ENCODE data around the gene B4GALT7. TPM values are rescaled to one million over a fixed set of nuclear protein-coding genes. Genes with fewer than 3 reads are reported as not detected.

The B4GALT7 gene
- total RNA-seq, 2 experiments from 2014 or later, result 24.9 to 38.5 TPM

GRCh38 chr5:177594071-177594470 lies 5.9 kb upstream of the B4GALT7 start:
- Histone ChIP-seq H3K27ac (ENCODE audit: low read depth, low read length, poor library complexity, severe bottlenecking) (no peak overlapping the region), H4K20me1 (ENCODE audit: insufficient read depth, low read length) (0 out of 2 replicates have a peak, but pooled peaks cover 5% of the 10 kb centered on the region), H3K36me3 (ENCODE audit: insufficient read depth, low read length) (peaks cover 41% of the 10 kb centered on the region), H2AFZ (ENCODE audit: low read length) (no peak overlapping the region), H3K9me3 (ENCODE audit: low read length) (no peaks in the 10 kb centered on the region), H3K79me2 (ENCODE audit: insufficient read depth, low read depth, low read length) (peaks cover 21% of the 10 kb centered on the region), H3K9me2 (ENCODE audit: insufficient read depth, low read length) (no peaks in the 10 kb centered on the region), H3K4me2 (ENCODE audit: low read length) (no peak overlapping the region), H3K4me3 (ENCODE audit: low read depth, low read length, poor library complexity, severe bottlenecking) (no peak overlapping the region), H3K4me1 (ENCODE audit: insufficient read depth, low read length, poor library complexity, severe bottlenecking) (peaks cover 17% of the 10 kb centered on the region)
- ChIA-PET CTCF (ENCODE audit: unreplicated experiment) (no interaction called here), POLR2A (interaction anchor here (1.1 kb wide), 1 partner anchor 15 kb away, joined by 5 read pairs; no protein-coding TSS in a partner anchor)
- intact Hi-C loops (cut with micrococcal nuclease; ENCODE audit: unreplicated experiment), result loop anchor here (10.0 kb wide), 2 partner anchors 189 to 471 kb away; partner anchors contain the start of genes F12 and PFN3
- TF ChIP-seq CTCF (conservative IDR thresholded peaks at IDR 0.05; ENCODE audit: low read length) (no peak), EZH2phosphoT487 (IDR thresholded peaks at IDR 0.05; ENCODE audit: borderline replicate concordance, low read depth, low read length) (no peak)
- no peak for DNase-seq (ENCODE audit: low spot score)
- BruUV-seq (replicated peaks), result no TSS peak

- no peak for TF ChIP-seq CTCF (conservative IDR thresholded peaks at IDR 0.05; ENCODE audit: low read length)
- TF ChIP-seq EZH2phosphoT487 (IDR thresholded peaks at IDR 0.05; ENCODE audit: borderline replicate concordance, low read depth, low read length), result no peak
- Histone ChIP-seq H3K4me2 (ENCODE audit: low read length) (no peak overlapping the region), H2AFZ (ENCODE audit: low read length) (no peak overlapping the region), H3K36me3 (ENCODE audit: insufficient read depth, low read length) (peaks cover 41% of the 10 kb centered on the region), H4K20me1 (ENCODE audit: insufficient read depth, low read length) (0 out of 2 replicates have a peak, but pooled peaks cover 5% of the 10 kb centered on the region), H3K27ac (ENCODE audit: low read depth, low read length, poor library complexity, severe bottlenecking) (no peak overlapping the region), H3K9me2 (ENCODE audit: insufficient read depth, low read length) (no peaks in the 10 kb centered on the region), H3K9me3 (ENCODE audit: low read length) (no peaks in the 10 kb centered on the region), H3K4me3 (ENCODE audit: low read depth, low read length, poor library complexity, severe bottlenecking) (no peak overlapping the region), H3K79me2 (ENCODE audit: insufficient read depth, low read depth, low read length) (peaks cover 21% of the 10 kb centered on the region), H3K4me1 (ENCODE audit: insufficient read depth, low read length, poor library complexity, severe bottlenecking) (peaks cover 20% of the 10 kb centered on the region)
- CTCF ChIA-PET (ENCODE audit: unreplicated experiment), result interaction anchor here (0.5 kb wide), 1 partner anchor 123 kb away, joined by 3 read pairs; no protein-coding TSS in a partner anchor
- no peak for DNase-seq (ENCODE audit: low spot score)
- BruUV-seq (replicated peaks), result no TSS peak
- intact Hi-C loops (cut with micrococcal nuclease; ENCODE audit: unreplicated experiment), result loop anchor here (10.0 kb wide), 2 partner anchors 190 to 470 kb away; partner anchors contain the start of genes F12 and PFN3
- POLR2A ChIA-PET, result no interaction called here
These were observed 4.8 kb upstream of the B4GALT7 start for GRCh38 chr5:177595026-177595585.
